IPS-NIHi11 (cell line): ENCODE measurements around the gene CALML3.

Experiments used
- DNase-seq: peaks from one replicate; pipeline ENCODE4 v3.0.0; 2012; ENCODE audit warnings: mixed read lengths, low spot score

The CALML3 gene

GRCh38 chr10:5491477-5491876, 33.3 kb upstream of the CALML3 start:
- DNase-seq: no peak

DNA sequence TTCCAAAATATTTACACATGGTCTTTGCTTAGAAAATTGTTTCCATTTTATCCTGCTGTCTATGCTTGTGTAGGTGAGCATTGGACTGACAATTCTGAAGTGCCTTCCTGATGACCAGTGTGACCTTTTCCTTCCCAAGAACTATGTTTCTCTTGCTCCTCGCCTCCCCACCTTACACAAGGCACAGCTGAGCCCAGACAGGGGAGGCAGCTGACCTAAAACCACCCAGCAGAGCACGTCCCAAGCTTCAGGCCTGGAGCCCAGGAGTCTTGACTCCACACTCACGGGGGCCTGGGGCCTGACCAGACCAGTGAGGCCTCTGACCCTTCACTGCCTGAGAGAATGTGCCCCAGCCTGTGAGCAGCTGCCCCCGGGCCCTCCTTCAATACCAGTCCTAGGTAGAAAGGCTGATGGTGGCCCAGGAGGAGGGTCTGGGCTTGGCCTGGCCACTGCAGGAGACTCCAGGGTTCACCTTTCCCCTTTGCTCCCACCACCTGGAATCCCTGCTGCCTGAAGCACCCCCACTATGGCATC, 32.4 kb upstream of the CALML3 start:
- DNase-seq: no peak

- DNase-seq: no peak
Observed at GRCh38 chr10:5492929-5493576, 31.7 kb upstream of the CALML3 start.

DNA sequence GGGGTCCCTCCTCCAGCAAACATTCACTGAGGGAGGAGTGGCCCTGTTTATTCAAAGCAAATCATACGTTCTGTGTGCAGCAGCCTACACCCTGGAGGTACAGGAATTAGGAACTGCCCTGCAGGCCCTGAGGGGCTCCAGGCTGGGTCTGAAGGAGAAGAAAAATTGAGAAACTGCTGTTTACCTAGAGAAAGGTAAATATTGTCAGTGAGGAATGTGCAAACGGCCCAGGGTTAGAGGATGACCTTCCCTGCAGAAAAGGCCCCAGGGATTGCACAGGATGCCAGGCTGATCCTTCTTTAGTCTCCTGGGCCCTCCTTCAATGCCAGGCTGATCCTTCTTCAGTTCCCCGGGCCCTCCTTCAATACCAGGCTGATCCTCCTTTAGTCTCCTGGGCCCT, 31.1 kb upstream of the CALML3 start:
- no peak for DNase-seq

- no peak for DNase-seq
Observed at GRCh38 chr10:5494611-5495010, 30.1 kb upstream of the CALML3 start.

DNA sequence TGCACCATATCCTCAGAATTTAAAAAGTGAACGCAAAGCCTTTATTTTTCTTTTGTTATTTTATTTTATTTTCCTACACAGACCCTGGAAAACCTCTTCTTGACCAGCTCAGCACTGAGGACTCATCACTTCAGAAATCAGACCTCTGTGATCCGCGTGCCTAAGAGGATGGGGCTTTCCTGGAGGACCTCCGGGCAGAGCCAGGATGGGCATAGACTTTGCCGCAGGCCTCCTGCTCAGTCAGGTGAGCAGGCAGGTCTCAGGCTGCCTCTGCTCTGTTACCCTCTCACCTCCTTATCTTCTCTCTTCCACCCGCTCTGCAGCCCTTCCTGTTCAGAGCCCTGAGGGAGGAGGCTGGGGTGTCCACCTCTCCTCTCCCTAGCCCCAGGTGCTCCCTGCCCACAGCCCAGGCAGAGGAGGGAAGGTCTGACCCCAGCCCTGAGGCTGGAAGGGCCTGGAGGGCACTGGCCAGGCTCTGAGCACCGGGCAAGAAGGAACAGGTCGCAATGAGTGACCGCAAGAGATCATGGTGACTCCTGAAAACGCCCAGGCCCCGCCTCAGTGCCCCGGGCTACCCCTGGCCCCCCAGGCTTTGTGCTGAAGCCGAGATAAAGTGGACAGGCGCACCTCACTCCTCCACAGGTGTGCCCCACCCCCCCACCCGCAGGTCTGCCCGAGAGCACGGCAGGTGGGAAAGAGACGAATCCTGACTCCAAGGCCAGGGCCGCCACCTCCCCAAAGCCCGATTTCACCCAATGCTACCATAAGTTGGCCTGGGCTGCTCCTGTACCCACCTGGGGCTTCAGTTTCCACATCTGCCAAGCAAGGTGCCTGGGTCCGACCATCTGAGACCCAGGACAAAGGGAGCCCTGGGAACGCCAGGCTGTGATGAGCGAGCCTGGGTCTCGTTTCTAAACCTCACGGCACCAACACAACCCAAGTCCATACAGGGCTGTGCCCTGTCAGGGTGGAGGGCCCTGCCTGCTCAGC, 28.2 kb upstream of the CALML3 start:
- DNase-seq: no peak

DNA sequence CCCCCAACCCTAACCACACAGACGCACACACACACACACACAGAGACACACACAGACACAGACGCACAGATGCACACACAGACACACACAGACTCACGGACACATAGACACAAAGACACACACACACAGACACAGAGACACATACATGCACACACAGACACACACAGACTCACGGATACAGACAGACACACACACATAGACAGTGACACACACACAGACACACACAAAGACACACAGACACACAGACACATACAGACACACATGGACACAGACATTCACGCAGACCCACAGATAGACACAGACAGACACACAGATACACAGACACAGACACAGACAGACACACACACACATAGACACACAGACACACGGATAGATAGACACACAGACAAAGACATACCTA, 27.5 kb upstream of the CALML3 start:
- DNase-seq: no peak

DNA sequence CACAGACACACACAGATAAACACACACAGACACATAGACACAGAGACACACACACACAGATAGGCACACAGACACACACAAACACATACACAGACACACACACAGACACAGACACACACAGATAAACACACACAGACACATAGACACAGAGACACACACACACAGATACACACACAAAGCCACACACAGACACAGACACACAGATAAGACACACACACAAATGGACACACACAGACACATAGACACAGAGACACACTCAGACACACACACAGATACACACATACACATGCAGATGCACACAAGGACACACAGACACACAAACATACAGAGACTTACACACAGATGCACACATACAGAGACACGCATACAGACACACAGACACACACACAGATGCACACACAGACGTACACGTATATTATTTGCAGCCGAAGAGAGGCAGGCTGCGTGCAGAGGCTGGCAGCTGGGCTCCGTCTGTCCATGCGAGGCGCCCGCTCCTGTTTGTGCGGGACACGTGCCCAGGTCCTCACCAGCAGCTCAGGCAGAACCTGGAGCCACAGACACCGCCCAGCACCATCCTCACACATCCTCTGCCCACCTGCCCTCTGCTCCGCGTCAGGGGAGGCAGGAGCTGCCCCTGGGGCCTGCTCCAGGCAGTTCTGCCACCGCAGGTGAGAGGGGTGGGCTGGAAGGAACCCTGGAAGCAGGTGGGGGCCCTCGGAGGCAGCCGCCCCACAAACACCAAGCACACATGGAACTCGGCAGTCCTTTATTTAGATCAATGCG, 26.6 kb upstream of the CALML3 start:
- DNase-seq: no peak

GRCh38 chr10:5498791-5499492, 25.8 kb upstream of the CALML3 start:
- DNase-seq: no peak

GRCh38 chr10:5499493-5500140, 25.1 kb upstream of the CALML3 start, which contains the start of gene CALML5:
Gene CALML5 (minus strand): TSS chr10:5499570. CDS start chr10:5499438, 132 bp downstream.
- no peak for DNase-seq

DNA sequence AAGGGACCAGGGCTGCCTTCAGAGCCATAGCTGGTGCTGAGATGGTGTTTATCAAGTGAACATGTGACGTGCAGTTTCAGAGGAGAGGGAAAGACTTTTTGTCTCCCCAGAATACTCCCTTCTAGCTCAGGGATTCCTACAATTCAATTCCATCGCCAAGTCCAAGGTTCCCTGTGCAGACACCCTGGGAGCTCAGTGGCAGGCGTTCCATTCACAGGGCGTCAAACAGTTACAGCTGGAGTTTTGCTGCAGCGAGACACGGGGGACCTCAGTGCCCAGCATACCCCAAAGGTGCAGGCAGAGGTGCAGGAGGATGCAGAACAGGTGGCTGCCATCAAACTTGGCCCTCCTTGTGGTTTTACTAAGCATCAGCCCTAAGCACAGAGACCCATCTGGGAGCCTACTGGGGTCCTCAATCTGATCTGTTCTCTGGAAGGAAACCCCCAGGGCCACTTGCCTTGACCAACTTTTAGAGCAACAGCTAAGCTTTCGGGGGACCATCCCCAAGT, 24.5 kb upstream of the CALML3 start:
- no peak for DNase-seq

- no peak for DNase-seq
Observed at GRCh38 chr10:5500910-5501309, 23.9 kb upstream of the CALML3 start.

- DNase-seq: no peak
Observed at GRCh38 chr10:5502061-5502521, 22.7 kb upstream of the CALML3 start.

DNA sequence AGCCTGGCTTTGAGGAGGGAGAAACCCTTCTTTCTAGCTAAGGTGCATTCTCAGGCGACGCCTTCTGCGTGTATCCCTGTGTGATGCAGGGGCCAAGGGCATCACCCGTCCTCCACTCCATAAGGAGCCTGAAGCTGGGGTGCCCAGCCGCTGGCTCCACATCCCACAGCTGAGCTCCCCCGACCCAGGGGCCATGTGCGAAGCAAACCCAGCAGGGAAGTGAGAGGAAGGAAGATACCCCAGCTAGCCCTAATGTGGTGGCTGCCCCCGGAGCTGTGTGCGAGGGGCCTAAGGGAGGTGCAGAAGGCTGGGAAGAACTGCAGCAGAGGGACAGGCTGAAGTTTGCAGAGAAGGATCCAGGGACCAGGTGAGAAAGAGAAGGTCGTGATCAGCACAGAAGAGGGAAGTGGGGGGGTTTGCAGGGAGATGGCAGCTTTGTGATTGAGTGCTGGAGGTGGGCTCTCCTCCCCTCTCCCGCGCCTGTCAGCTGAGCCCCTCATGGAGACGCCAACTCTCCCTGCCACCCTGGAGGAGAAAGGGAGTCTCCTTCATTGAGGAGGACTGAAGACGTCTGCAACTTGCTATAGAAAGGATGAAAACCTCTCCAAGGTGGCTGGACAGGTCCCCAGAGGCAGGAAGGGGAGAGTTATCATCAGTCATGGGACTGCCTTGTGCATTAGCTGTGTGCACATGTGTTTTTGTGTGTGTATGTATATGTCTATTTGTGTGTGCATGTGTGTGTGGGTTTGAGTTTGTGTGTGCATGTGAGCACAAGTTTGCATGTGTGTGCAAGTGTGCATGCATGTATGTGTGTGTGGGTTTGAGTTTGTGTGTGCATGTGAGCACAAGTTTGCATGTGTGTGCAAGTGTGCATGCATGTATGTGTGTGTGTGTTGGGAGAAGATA, 21.9 kb upstream of the CALML3 start:
- DNase-seq: no peak

DNA sequence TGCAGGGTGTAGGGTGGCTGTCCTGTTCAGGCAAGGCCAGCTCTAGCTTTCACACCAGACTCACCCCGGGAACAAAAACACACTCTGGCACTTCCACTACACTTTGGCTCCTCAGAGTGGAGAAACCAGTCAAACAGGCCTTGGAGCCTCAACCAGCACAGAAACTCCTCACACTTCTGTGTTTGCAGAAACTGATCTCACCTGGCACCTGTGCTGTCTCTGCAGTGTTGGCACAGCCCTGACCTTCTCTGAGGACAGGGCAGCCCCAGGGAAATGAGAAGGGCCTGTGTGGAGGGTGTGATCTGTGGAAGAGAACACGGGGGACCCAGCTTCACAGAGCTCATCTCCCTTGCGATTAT, 21.3 kb upstream of the CALML3 start:
- DNase-seq: no peak

GRCh38 chr10:5504146-5505072, 20.4 kb upstream of the CALML3 start:
- no peak for DNase-seq

DNA sequence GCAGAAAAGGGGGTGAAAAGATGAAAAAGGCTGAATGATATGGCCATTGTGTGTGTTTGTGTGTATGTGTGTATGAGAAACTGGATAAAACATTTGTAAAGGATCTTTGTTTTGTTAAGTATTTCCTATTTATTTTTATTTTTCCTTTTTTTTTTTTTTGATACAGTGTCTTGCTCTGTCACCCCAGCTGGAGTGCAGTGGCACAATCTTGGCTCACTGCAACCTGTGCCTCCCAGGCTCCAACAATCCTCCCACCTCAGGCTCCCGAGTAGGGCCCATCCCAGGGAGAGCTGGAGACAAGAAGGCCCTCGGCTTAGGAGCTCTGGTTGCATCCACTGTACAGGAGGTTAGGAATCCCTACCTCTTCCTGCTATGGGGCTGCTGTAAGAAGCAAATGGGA, 18.5 kb upstream of the CALML3 start:
- DNase-seq: no peak
